HG02884 (cell line): Measurements from ENCODE around the gene AARSD1.
"Not testable (repeated sequence)": the region's sequence is repeated elsewhere in the genome, so short reads cannot be mapped to it uniquely, and the experiment has no call there.

Experiments used
- ATAC-seq: cut with Tn5 transposase; IDR thresholded peaks from one replicate; pipeline ENCODE4 v1.9.1; 2021; ENCODE audit warnings: mild to moderate bottlenecking, moderate library complexity; ENCODE audit not compliant: unreplicated experiment

The AARSD1 gene

GRCh38 chr17:42964161-42964932 is at the start of gene AARSD1:
TSS of gene AARSD1 (minus strand) at chr17:42964454. CDS start at chr17:42964440, 14 bp downstream.
- ATAC-seq = peak; percentile 65

DNA sequence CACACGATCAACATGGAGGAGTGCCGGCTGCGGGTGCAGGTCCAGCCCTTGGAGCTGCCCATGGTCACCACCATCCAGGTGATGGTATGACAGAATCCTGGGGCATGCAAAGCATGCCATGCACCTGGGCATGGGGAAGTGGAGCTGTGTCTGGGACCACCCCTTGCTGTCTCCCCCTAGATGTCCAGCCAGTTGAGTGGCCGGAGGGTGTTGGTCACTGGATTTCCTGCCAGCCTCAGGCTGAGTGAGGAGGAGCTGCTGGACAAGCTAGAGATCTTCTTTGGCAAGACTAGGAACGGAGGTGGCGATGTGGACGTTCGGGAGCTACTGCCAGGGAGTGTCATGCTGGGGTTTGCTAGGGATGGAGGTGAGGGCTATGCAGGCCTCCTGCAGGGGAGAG is 49.0 kb upstream of the AARSD1 start:
- no peak for ATAC-seq

GRCh38 chr17:43011728-43012472 is 47.6 kb upstream of the AARSD1 start:
- ATAC-seq = no peak

DNA sequence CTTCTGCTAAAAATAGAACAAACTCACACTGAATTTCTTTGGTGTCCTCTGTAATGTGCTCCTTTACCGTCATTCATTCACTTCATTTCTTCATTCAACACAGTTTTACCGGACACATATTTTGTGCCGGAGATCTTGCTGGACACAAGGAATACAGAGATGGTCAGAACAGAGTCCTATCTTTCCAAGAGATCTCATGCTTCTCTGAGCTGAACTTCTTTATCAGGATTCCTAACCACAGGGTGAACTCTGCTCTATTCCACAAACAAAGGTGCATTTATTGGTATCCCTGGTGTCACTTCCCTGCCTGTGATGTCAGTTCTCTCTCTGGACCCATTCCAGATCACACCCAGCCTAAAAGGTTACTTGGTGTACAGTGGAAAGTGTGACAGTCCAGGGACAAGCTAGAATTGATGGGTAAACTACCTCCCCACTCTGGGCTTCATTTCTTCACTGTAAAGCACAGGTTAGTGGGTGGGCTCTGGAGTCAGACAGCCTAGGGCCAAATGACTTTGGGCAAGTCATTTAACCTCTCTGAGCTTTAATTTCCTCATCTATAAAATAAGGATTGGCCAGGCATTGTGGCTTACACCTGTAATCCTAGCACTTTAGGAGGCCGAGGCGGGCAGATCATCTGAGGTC is 46.5 kb upstream of the AARSD1 start:
- no peak for ATAC-seq

DNA sequence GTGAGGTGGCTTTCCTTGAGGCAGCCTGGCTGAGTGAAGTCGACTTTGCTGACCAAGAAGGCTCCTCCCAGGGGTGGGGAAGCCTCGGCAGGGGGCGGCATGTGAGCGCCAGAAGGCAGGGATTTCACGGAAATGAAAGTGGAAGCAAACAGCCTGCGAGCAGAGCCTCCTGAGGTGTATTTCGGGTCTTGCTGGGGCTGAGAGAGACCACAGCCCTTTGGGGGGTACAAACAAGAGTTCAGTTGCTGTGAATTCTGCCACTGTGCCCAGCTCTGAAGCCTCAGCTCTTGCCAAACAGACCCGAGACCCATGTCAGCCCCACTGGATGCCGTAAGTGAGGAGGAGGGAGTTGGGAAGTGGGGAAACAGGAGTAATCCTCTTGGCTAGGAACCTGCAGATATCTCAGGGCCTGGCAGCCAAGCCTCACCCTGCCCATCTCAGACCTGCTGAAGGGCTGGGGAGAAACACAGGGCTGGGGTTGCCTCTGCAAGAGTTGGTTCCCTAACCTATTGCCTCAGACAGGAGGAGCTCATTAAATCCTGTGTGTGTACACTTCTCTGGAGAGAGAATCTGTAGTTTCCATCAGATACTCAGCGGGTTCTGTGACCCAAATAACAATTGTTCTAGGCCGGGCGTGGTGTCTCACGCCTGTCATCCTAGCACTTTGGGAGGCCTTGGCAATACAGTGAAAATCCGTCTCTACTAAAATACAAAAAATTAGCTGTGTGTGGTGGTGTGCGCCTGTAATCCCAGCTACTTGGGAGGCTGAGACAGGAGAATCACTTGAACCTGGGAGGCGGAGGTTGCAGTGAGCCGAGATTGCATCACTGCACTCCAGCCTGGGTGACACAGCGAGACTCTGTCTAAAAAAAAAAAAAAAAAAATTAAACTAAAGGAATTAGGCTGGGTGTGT is 42.6 kb upstream of the AARSD1 start, which contains the start of gene IFI35:
Gene IFI35 (plus strand): TSS at position 146 of the 913 bp plus-strand sequence. CDS start 164 bp downstream, at position 310.
- ATAC-seq = peak; percentile 84

- no peak for ATAC-seq
Measured at GRCh38 chr17:43003542-43004172, 39.4 kb upstream of the AARSD1 start.

- not testable (repeated sequence) for ATAC-seq
Measured at GRCh38 chr17:43000894-43001293, 36.6 kb upstream of the AARSD1 start.

DNA sequence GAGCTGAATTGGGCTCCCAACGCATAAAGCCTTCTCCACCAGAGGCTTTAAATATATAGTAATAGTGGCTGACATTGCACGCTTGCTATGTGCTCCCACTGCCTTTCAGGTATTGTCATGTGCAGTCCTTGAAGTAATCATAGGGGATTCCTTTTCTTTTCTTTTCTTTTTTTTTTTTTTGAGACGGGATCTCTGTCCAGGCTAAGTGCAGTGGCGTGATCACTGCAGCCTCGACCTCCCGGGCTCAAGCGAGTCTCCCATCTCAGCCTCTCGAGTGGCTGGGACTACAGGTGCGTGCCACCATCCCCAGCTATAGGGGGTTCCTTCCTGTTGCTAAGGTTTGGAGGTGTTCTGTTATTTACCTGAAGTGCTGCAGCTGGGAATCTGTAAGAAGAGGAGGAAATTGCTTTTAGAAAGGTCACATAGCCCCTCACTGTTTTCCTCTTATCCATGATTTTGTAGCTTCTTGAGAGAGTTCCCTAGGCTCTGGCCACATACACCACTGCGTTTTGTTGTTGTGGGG is 34.8 kb upstream of the AARSD1 start:
- ATAC-seq = no peak

- peak; percentile 85 for ATAC-seq
Measured at GRCh38 chr17:42997984-42998938, 34.0 kb upstream of the AARSD1 start, which contains the start of gene RPL27. TSS of gene RPL27 (plus strand) at chr17:42998419. CDS start at chr17:42998751, 332 bp downstream.

DNA sequence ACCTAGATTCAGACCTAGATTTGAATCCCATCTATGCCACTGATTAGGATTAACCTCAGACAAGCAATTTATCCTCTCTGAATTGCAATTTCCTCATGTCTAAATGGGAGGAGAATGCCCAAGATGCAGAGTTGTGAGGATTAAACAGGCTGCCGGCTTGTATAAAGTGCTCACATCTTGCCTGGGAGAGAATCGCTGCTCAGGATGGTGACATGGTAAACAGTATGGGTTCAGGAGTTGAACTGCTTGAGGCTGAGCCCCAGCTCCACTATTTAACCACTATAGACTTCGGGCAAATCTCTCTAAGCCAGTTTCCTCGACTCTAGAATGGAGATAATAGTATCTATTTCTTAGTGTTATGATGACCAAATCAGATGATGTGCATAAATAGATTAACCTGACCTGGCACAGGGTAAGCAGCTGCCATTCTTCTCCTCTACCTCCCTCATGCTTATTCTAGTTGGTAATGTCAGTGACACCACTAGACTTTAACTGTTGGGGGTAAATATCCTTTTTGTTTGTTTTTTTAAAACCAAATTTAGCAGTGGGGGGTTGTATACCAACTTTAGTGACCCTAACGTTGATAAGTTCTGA is 33.2 kb upstream of the AARSD1 start:
- ATAC-seq = no peak

DNA sequence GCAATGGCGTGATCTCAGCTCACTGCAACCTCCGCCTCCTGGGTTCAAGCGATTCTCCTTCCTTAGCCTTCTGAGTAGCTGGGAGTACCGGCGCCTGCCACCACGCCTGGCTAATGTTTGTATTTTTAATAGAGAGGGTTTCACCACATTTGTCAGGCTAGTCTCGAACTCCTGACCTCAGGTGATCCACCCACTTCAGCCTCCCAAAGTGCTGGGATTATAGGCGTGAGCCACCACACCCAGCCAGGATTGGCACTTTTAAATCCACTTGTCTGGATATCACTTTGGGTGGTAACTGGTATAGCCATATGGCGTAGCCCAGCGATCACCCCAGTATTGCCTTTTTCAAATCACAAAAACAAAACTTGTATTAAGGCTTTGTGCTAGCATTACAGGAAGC is 29.7 kb upstream of the AARSD1 start:
- not testable (repeated sequence) for ATAC-seq

DNA sequence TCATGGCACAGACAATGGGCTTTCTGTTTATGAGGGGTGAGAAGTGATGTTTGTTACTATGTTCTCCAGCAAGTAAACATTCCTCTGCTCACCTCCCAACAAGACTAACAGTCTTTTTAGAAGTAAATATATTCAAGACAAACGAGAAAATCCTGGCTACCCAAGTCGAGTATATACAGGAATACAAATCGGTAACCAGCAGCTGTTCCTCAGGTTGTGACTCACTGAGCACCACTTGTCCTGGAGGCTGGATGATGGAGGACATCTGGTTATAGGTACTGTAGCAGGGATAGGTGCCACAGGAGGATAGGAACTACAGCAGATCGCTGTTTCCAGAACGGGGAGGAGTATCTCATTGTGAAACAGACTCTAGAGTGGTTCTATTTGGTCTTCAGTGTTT is 28.6 kb upstream of the AARSD1 start:
- no peak for ATAC-seq

DNA sequence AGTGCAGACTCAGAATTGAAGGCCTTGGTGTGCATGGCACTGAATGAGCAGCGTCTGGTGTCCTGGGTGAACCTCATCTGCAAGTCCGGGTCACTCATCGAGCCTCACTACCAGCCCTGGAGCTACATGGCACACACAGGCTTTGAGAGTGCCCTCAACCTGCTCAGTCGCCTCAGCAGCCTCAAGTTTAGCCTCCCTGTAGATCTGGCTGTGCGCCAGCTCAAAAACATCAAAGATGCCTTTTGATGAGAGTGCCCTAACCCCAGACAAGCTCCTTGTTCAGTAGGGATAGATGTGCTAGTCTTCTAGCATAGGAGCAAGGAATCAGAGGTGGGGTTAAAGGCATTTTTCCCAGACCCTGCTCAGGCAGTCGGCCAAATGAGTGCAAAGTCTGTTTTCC is 27.2 kb upstream of the AARSD1 start:
- ATAC-seq = no peak

GRCh38 chr17:42989726-42990652 is 25.7 kb upstream of the AARSD1 start:
- ATAC-seq = no peak

DNA sequence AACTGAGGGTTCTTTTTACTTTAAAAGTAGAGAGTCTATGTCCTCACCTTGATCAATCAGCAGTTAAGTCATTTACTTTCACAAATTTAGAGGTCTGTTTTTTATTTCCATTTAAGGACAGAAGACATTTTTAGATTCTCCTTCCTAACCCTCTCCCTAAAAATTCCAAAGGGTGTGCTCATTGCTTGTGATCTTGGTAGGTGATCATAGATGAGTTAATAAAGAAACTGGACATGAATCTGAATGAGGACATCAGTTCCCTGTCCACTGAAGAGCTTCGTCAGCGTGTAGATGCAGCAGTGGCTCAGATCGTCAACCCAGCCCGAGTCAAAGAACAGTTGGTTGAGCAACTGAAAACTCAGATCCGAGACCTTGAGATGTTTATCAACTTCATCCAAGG is 24.9 kb upstream of the AARSD1 start:
- no peak for ATAC-seq

DNA sequence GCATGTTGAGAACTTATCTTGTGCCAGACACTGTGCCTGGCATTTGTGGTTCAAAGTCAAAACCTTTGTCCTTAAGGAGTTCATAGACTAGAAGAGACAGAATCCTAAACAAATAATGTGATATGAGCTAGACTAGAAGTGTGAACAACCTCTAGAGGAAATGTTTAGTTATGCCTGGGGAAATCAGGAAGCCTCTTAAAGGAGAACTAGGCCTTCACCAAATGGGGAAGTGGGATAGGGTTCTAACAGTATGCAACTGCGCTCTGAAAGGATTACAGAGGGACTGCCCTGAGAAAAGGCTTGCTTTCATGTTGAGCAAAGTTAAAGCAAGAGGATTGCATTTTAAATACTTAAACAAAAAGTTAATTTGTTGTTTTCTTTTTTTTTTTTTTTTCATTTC is 21.0 kb upstream of the AARSD1 start:
- peak; percentile 66 for ATAC-seq

DNA sequence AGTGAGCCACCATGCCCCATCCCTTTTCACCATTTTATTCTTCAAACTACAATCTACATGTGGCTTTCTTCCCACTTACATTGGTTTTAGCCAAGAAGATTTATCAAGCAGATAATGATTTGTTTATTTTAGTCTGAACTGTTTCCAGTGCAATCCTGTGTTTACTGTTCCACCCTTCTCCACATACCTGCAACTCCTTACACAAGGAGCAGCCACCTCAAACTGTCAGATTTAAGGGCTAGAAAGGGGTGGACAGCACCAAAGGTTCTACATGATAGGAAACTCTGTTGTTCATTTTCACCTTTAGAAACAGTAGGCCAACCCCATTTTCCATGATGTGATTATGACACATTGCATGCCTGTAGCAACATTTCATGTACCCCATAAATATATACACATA is 18.0 kb upstream of the AARSD1 start:
- ATAC-seq = no peak
